HepG2 (cell line): ENCODE data around the gene DMTF1.

Experiments used
- FOXJ3 ChIP-seq: sonication (generic); formaldehyde crosslinking; IDR thresholded peaks from 2 replicates; pipeline ENCODE4 v1.4.0; 2020; ENCODE audit warnings: missing genetic modification reagents, mild to moderate bottlenecking, borderline replicate concordance
- JUN ChIP-seq: sonication (generic); formaldehyde crosslinking; IDR thresholded peaks from 2 replicates; pipeline ENCODE4 v1.4.0; 2020; ENCODE audit warnings: mild to moderate bottlenecking, missing genetic modification reagents
- NCOA1 ChIP-seq: sonication (generic); formaldehyde crosslinking; IDR thresholded peaks from 2 replicates; pipeline ENCODE4 v1.9.0; 2021; ENCODE audit warnings: missing genetic modification reagents
- SPEN ChIP-seq: sonication (generic); formaldehyde crosslinking; IDR thresholded peaks from 2 replicates; pipeline ENCODE4 v1.5.1; 2020; ENCODE audit warnings: low read depth, mild to moderate bottlenecking, missing genetic modification reagents
- SRF ChIP-seq: IDR thresholded peaks from 2 replicates; pipeline ENCODE4 v1.6.1; 2011; ENCODE audit warnings: mild to moderate bottlenecking, low read depth, low read length, moderate library complexity
- ZFX ChIP-seq: sonication (generic); formaldehyde crosslinking; IDR thresholded peaks from 2 replicates; pipeline ENCODE4 v1.4.0; 2020; ENCODE audit warnings: mild to moderate bottlenecking, low read depth, missing genetic modification reagents, moderate library complexity
- ZNF225 ChIP-seq: sonication (generic); formaldehyde crosslinking; IDR thresholded peaks from 2 replicates; pipeline ENCODE4 v1.4.0; 2020; ENCODE audit warnings: mild to moderate bottlenecking, missing genetic modification reagents
- ZNF577 ChIP-seq: sonication (generic); formaldehyde crosslinking; IDR thresholded peaks from 2 replicates; pipeline ENCODE4 v1.4.0; 2020; ENCODE audit warnings: mild to moderate bottlenecking, low read depth, missing genetic modification reagents, borderline replicate concordance
- ZNF703 ChIP-seq: sonication (generic); formaldehyde crosslinking; IDR thresholded peaks from 2 replicates; pipeline ENCODE4 v1.5.1; 2020; ENCODE audit warnings: missing genetic modification reagents, mild to moderate bottlenecking, moderate library complexity, borderline replicate concordance
- TF ChIP-seq, protein P1 (sequence below): sonication (generic); formaldehyde crosslinking; IDR thresholded peaks from 2 replicates; pipeline ENCODE4 v1.5.0; 2020; ENCODE audit warnings: mild to moderate bottlenecking, missing genetic modification reagents, moderate library complexity
- TF ChIP-seq, protein P2 (sequence below): sonication (generic); formaldehyde crosslinking; IDR thresholded peaks from 2 replicates; pipeline ENCODE4 v1.4.0; 2020; ENCODE audit warnings: missing genetic modification reagents, borderline replicate concordance
- TF ChIP-seq, protein P3 (sequence below): sonication (generic); formaldehyde crosslinking; conservative IDR thresholded peaks from 2 replicates; pipeline ENCODE4 v1.4.0; 2020; ENCODE audit warnings: missing genetic modification reagents

DNA sequence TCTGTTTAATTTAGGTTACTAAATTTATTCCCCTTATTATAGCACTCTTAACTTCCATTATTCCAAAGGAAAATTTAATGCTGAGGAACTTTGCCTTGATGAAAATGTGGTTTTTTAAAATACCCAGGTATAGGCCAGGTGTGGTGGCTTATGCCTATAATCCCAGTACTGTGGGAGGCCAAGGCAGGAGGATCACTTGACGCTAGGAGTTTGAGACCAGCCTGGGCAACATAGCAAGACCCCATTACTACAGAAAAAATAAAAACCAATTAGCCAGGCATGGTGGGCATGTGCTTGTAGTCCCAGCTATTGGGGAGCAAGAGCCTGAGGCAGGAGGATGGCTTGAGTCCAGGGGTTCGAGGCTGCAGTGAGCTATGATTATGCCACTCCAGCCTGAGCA is 34.9 kb downstream of the DMTF1 start:
- TF ChIP-seq SRF (no peak), FOXJ3 (no peak), ZNF577 (no peak), NCOA1 (CRISPR knock-in tag) (no peak), ZNF703 (no peak), ZNF225 (CRISPR knock-in tag) (no peak), JUN (CRISPR knock-in tag) (no peak), ZFX (CRISPR knock-in tag) (no peak), SPEN (CRISPR knock-in tag) (no peak)
- TF ChIP-seq, protein P1, sequence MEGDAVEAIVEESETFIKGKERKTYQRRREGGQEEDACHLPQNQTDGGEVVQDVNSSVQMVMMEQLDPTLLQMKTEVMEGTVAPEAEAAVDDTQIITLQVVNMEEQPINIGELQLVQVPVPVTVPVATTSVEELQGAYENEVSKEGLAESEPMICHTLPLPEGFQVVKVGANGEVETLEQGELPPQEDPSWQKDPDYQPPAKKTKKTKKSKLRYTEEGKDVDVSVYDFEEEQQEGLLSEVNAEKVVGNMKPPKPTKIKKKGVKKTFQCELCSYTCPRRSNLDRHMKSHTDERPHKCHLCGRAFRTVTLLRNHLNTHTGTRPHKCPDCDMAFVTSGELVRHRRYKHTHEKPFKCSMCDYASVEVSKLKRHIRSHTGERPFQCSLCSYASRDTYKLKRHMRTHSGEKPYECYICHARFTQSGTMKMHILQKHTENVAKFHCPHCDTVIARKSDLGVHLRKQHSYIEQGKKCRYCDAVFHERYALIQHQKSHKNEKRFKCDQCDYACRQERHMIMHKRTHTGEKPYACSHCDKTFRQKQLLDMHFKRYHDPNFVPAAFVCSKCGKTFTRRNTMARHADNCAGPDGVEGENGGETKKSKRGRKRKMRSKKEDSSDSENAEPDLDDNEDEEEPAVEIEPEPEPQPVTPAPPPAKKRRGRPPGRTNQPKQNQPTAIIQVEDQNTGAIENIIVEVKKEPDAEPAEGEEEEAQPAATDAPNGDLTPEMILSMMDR (CRISPR knock-in tag), result no peak
- TF ChIP-seq, protein P2, sequence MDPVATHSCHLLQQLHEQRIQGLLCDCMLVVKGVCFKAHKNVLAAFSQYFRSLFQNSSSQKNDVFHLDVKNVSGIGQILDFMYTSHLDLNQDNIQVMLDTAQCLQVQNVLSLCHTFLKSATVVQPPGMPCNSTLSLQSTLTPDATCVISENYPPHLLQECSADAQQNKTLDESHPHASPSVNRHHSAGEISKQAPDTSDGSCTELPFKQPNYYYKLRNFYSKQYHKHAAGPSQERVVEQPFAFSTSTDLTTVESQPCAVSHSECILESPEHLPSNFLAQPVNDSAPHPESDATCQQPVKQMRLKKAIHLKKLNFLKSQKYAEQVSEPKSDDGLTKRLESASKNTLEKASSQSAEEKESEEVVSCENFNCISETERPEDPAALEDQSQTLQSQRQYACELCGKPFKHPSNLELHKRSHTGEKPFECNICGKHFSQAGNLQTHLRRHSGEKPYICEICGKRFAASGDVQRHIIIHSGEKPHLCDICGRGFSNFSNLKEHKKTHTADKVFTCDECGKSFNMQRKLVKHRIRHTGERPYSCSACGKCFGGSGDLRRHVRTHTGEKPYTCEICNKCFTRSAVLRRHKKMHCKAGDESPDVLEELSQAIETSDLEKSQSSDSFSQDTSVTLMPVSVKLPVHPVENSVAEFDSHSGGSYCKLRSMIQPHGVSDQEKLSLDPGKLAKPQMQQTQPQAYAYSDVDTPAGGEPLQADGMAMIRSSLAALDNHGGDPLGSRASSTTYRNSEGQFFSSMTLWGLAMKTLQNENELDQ (CRISPR knock-in tag), result no peak
- TF ChIP-seq, protein P3, sequence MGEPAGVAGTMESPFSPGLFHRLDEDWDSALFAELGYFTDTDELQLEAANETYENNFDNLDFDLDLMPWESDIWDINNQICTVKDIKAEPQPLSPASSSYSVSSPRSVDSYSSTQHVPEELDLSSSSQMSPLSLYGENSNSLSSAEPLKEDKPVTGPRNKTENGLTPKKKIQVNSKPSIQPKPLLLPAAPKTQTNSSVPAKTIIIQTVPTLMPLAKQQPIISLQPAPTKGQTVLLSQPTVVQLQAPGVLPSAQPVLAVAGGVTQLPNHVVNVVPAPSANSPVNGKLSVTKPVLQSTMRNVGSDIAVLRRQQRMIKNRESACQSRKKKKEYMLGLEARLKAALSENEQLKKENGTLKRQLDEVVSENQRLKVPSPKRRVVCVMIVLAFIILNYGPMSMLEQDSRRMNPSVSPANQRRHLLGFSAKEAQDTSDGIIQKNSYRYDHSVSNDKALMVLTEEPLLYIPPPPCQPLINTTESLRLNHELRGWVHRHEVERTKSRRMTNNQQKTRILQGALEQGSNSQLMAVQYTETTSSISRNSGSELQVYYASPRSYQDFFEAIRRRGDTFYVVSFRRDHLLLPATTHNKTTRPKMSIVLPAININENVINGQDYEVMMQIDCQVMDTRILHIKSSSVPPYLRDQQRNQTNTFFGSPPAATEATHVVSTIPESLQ (CRISPR knock-in tag), result no peak
